Endometrial microvascular endothelial cells (primary cell): ENCODE data around the gene BPIFA3. TPM values are rescaled to one million over a fixed set of nuclear protein-coding genes. Genes with fewer than 3 reads are reported as not detected.

Source experiments
- in situ Hi-C: cut with HindIII; loops from 2 replicates; pipeline ENCODE4 v1.10.0; 2017; ENCODE audit warnings: low sequenced_read_pairs, low pct_unique_long_range_greater_than_20kb; ENCODE audit errors: inconsistent ontology term
- total RNA-seq: library from RNA; depleted of rRNA; stranded (reverse); fragments of >200 nt; gene quantifications from one replicate; pipeline ENCODE4 v1.2.3, GENCODE V29; 2015; ENCODE audit errors: inconsistent ontology term

The BPIFA3 gene
- total RNA-seq, 1 donor from 2014 or later, result not detected

- in situ Hi-C loops, result no loop called here
Measured at GRCh38 chr20:33251496-33251895, 34.3 kb downstream of the BPIFA3 start.

- in situ Hi-C loops, result no loop called here
Measured at GRCh38 chr20:33252460-33252859, 35.3 kb downstream of the BPIFA3 start.

- in situ Hi-C loops, result no loop called here
Measured at GRCh38 chr20:33255005-33255404, 37.9 kb downstream of the BPIFA3 start.

GRCh38 chr20:33257237-33257636 is 40.1 kb downstream of the BPIFA3 start:
- in situ Hi-C loops, result no loop called here

- in situ Hi-C loops, result no loop called here
Measured at GRCh38 chr20:33259371-33259770, 42.2 kb downstream of the BPIFA3 start.

- in situ Hi-C loops, result no loop called here
Measured at GRCh38 chr20:33261465-33261864, 44.3 kb downstream of the BPIFA3 start.

GRCh38 chr20:33262658-33263065 is 45.5 kb downstream of the BPIFA3 start:
- in situ Hi-C loops, result no loop called here

- in situ Hi-C loops, result no loop called here
Measured at GRCh38 chr20:33263784-33264183, 46.6 kb downstream of the BPIFA3 start.

GRCh38 chr20:33267701-33268100 is 50.5 kb downstream of the BPIFA3 start:
- in situ Hi-C loops, result no loop called here

- in situ Hi-C loops, result no loop called here
Measured at GRCh38 chr20:33272155-33272873, 55.2 kb downstream of the BPIFA3 start.

- in situ Hi-C loops, result no loop called here
Measured at GRCh38 chr20:33273117-33273851, 56.1 kb downstream of the BPIFA3 start.

GRCh38 chr20:33275215-33275614 is 58.1 kb downstream of the BPIFA3 start:
- in situ Hi-C loops, result no loop called here

- in situ Hi-C loops, result no loop called here
Measured at GRCh38 chr20:33275871-33276270, 58.7 kb downstream of the BPIFA3 start.

- in situ Hi-C loops, result no loop called here
Measured at GRCh38 chr20:33276303-33277113, 59.4 kb downstream of the BPIFA3 start.

Other genes with a start within 250 kb of the BPIFA3 start
- not detected for gene SUN5, start 212.9 kb upstream of the BPIFA3 start, total RNA-seq
- gene BPIFB2, start 209.6 kb upstream of the BPIFA3 start, total RNA-seq, result not detected
- gene BPIFB6, start 185.7 kb upstream of the BPIFA3 start, total RNA-seq, result not detected
- gene BPIFB3, start 163.4 kb upstream of the BPIFA3 start, total RNA-seq, result not detected
- not detected for gene BPIFB4, start 137.7 kb upstream of the BPIFA3 start, total RNA-seq
- gene BPIFA2, start 49.2 kb upstream of the BPIFA3 start, total RNA-seq, result not detected
- gene BPIFA1, start 18.6 kb downstream of the BPIFA3 start, total RNA-seq, result not detected
- gene BPIFB1, start 65.9 kb downstream of the BPIFA3 start, total RNA-seq, result not detected
- 29.3 TPM for gene CDK5RAP1, start 184.2 kb downstream of the BPIFA3 start, total RNA-seq
- gene SNTA1, start 226.4 kb downstream of the BPIFA3 start, total RNA-seq, result 7.2 TPM